ENCODE results near the gene FUT3.

GRCh38 chr19:5825178-5825577, 26.1 kb downstream of the FUT3 start:
- TF ChIP-seq POLR2A (IDR thresholded peaks at IDR 0.05) (no peak), CTCF (IDR thresholded peaks at IDR 0.05) (no peak)

Measured in lower leg skin (tissue), 3 donors.